ENCODE results near the gene NOL4L.

Gene NOL4L

GRCh38 chr20:32521780-32522525 lies 63.2 kb downstream of the NOL4L start:
- Histone ChIP-seq H3K4me1 (ENCODE audit: insufficient read depth, low read length) (peaks cover 8% of the 10 kb centered on the region; the same call in 1 of the 2 replicates), H3K9ac (ENCODE audit: low read depth, low read length) (no peak overlapping the region), H3K9me3 (ENCODE audit: control insufficient read depth, insufficient read depth, low read length) (no peaks in the 10 kb centered on the region), H3K36me3 (ENCODE audit: insufficient read depth, low read length) (no peaks in the 10 kb centered on the region; the same call in 1 of the 2 replicates)

- no peak overlapping the region for H3K9ac ChIP-seq (ENCODE audit: low read depth, low read length)
- H3K36me3 ChIP-seq (ENCODE audit: insufficient read depth, low read length) = no peaks in the 10 kb centered on the region; the same call in 1 of the 2 replicates
- H3K9me3 ChIP-seq (ENCODE audit: control insufficient read depth, insufficient read depth, low read length) = no peaks in the 10 kb centered on the region
- H3K4me1 ChIP-seq (ENCODE audit: insufficient read depth, low read length) = peaks cover 8% of the 10 kb centered on the region; the same call in 1 of the 2 replicates
Observed at GRCh38 chr20:32520927-32521203, 64.3 kb downstream of the NOL4L start.

GRCh38 chr20:32519381-32519730 lies 65.8 kb downstream of the NOL4L start:
- Histone ChIP-seq H3K9ac (ENCODE audit: low read depth, low read length) (no peak overlapping the region), H3K9me3 (ENCODE audit: control insufficient read depth, insufficient read depth, low read length) (no peaks in the 10 kb centered on the region), H3K36me3 (ENCODE audit: insufficient read depth, low read length) (no peaks in the 10 kb centered on the region; the same call in 1 of the 2 replicates), H3K4me1 (ENCODE audit: insufficient read depth, low read length) (peaks cover 8% of the 10 kb centered on the region; the same call in 1 of the 2 replicates)

- H3K9me3 ChIP-seq (ENCODE audit: control insufficient read depth, insufficient read depth, low read length) = no peaks in the 10 kb centered on the region
- peaks cover 8% of the 10 kb centered on the region; the same call in 1 of the 2 replicates for H3K4me1 ChIP-seq (ENCODE audit: insufficient read depth, low read length)
- no peak overlapping the region for H3K9ac ChIP-seq (ENCODE audit: low read depth, low read length)
- no peaks in the 10 kb centered on the region for H3K36me3 ChIP-seq (ENCODE audit: insufficient read depth, low read length)
Observed at GRCh38 chr20:32518593-32519380, 66.3 kb downstream of the NOL4L start.

- H3K36me3 ChIP-seq (ENCODE audit: insufficient read depth, low read length) = no peaks in the 10 kb centered on the region
- H3K9me3 ChIP-seq (ENCODE audit: control insufficient read depth, insufficient read depth, low read length) = no peaks in the 10 kb centered on the region
- no peak overlapping the region for H3K9ac ChIP-seq (ENCODE audit: low read depth, low read length)
- H3K4me1 ChIP-seq (ENCODE audit: insufficient read depth, low read length) = peaks cover 8% of the 10 kb centered on the region; the same call in 1 of the 2 replicates
Observed at GRCh38 chr20:32517914-32518592, 67.1 kb downstream of the NOL4L start.

GRCh38 chr20:32517518-32517873 lies 67.6 kb downstream of the NOL4L start:
- Histone ChIP-seq H3K9me3 (ENCODE audit: control insufficient read depth, insufficient read depth, low read length) (no peaks in the 10 kb centered on the region), H3K36me3 (ENCODE audit: insufficient read depth, low read length) (no peaks in the 10 kb centered on the region), H3K9ac (ENCODE audit: low read depth, low read length) (no peak overlapping the region), H3K4me1 (ENCODE audit: insufficient read depth, low read length) (peaks cover 8% of the 10 kb centered on the region; the same call in 1 of the 2 replicates)

- no peak overlapping the region for H3K9ac ChIP-seq (ENCODE audit: low read depth, low read length)
- H3K4me1 ChIP-seq (ENCODE audit: insufficient read depth, low read length) = peaks cover 8% of the 10 kb centered on the region; the same call in 1 of the 2 replicates
- H3K36me3 ChIP-seq (ENCODE audit: insufficient read depth, low read length) = no peaks in the 10 kb centered on the region
- no peaks in the 10 kb centered on the region for H3K9me3 ChIP-seq (ENCODE audit: control insufficient read depth, insufficient read depth, low read length)
Observed at GRCh38 chr20:32516583-32517517, 68.3 kb downstream of the NOL4L start.

- no peak overlapping the region for H3K9ac ChIP-seq (ENCODE audit: low read depth, low read length)
- peaks cover 8% of the 10 kb centered on the region; the same call in 1 of the 2 replicates for H3K4me1 ChIP-seq (ENCODE audit: insufficient read depth, low read length)
- H3K9me3 ChIP-seq (ENCODE audit: control insufficient read depth, insufficient read depth, low read length) = no peaks in the 10 kb centered on the region
- H3K36me3 ChIP-seq (ENCODE audit: insufficient read depth, low read length) = no peaks in the 10 kb centered on the region
Observed at GRCh38 chr20:32515631-32516101, 69.5 kb downstream of the NOL4L start.

- H3K4me1 ChIP-seq (ENCODE audit: insufficient read depth, low read length) = peaks cover 8% of the 10 kb centered on the region; the same call in 1 of the 2 replicates
- no peak overlapping the region for H3K9ac ChIP-seq (ENCODE audit: low read depth, low read length)
- H3K36me3 ChIP-seq (ENCODE audit: insufficient read depth, low read length) = no peaks in the 10 kb centered on the region
- H3K9me3 ChIP-seq (ENCODE audit: control insufficient read depth, insufficient read depth, low read length) = no peaks in the 10 kb centered on the region
Observed at GRCh38 chr20:32514760-32515159, 70.4 kb downstream of the NOL4L start.

GRCh38 chr20:32513031-32513866 lies 71.9 kb downstream of the NOL4L start:
- H3K9me3 ChIP-seq (ENCODE audit: control insufficient read depth, insufficient read depth, low read length) = no peaks in the 10 kb centered on the region
- H3K9ac ChIP-seq (ENCODE audit: low read depth, low read length) = no peak overlapping the region
- H3K36me3 ChIP-seq (ENCODE audit: insufficient read depth, low read length) = no peaks in the 10 kb centered on the region
- H3K4me1 ChIP-seq (ENCODE audit: insufficient read depth, low read length) = peaks cover 8% of the 10 kb centered on the region; the same call in 1 of the 2 replicates

- H3K9ac ChIP-seq (ENCODE audit: low read depth, low read length) = no peak overlapping the region
- H3K36me3 ChIP-seq (ENCODE audit: insufficient read depth, low read length) = no peaks in the 10 kb centered on the region
- H3K4me1 ChIP-seq (ENCODE audit: insufficient read depth, low read length) = peaks cover 1% of the 10 kb centered on the region; the same call in 1 of the 2 replicates
- H3K9me3 ChIP-seq (ENCODE audit: control insufficient read depth, insufficient read depth, low read length) = no peaks in the 10 kb centered on the region
Observed at GRCh38 chr20:32512047-32512385, 73.1 kb downstream of the NOL4L start.

- no peaks in the 10 kb centered on the region for H3K36me3 ChIP-seq (ENCODE audit: insufficient read depth, low read length)
- no peaks in the 10 kb centered on the region for H3K9me3 ChIP-seq (ENCODE audit: control insufficient read depth, insufficient read depth, low read length)
- peaks cover 5% of the 10 kb centered on the region; the same call in 1 of the 2 replicates for H3K4me1 ChIP-seq (ENCODE audit: insufficient read depth, low read length)
- H3K9ac ChIP-seq (ENCODE audit: low read depth, low read length) = no peak overlapping the region
Observed at GRCh38 chr20:32511358-32512046, 73.6 kb downstream of the NOL4L start.
